Peyer's patch (tissue), 4 donors: Measurements from ENCODE around the gene DCAF11.

Source experiments
- POLR2A ChIP-seq, 2 donors: fragments of 450-650 bp; IDR thresholded peaks; one replicate each; pipeline ENCODE4 v1.5.1; 2017; ENCODE audit warnings: antibody characterized with exemption in 2 of 2, mild to moderate bottlenecking in 2 of 2, moderate library complexity in 2 of 2
- TF ChIP-seq, protein P1 (sequence below), 6 experiments: fragments of 450-650 bp in 4 of 6; fragments of 200-600 bp in 2 of 6; sonication (generic) in 1 of 6; IDR thresholded peaks; one replicate each; pipeline ENCODE4 v1.5.1; 2017 to 2019; ENCODE audit warnings: antibody characterized with exemption in 6 of 6, mild to moderate bottlenecking in 3 of 6, moderate library complexity in 1 of 6

DNA sequence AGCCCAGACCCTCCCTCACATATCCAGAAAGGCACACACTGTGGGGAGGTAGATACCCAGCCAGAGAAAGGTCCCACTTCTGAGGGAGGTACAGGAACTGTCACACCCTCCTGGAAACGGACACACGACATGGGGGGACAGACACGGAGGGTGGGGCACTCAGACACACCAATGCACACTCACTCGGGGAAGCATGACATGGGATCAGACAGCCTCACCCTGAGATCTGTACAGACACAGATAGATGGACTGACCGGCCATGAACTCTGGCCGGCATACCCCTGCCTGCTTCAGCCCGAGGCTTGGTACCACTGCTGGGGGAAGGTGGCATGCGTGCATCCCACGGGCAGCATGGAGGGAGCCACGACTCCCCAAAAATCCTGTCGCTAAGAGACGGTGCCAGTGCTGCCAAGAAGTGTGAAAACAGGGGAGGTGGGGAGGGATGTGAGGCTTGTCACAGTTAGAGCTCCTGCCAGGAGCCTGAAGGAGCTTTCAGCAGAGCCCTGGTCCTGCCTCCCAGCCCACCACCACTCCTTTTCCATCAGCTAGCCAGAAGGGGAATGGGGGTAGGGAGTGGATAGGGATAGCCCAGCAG, 42.6 kb upstream of the DCAF11 start:
- TF ChIP-seq, protein P1, sequence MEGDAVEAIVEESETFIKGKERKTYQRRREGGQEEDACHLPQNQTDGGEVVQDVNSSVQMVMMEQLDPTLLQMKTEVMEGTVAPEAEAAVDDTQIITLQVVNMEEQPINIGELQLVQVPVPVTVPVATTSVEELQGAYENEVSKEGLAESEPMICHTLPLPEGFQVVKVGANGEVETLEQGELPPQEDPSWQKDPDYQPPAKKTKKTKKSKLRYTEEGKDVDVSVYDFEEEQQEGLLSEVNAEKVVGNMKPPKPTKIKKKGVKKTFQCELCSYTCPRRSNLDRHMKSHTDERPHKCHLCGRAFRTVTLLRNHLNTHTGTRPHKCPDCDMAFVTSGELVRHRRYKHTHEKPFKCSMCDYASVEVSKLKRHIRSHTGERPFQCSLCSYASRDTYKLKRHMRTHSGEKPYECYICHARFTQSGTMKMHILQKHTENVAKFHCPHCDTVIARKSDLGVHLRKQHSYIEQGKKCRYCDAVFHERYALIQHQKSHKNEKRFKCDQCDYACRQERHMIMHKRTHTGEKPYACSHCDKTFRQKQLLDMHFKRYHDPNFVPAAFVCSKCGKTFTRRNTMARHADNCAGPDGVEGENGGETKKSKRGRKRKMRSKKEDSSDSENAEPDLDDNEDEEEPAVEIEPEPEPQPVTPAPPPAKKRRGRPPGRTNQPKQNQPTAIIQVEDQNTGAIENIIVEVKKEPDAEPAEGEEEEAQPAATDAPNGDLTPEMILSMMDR (IDR thresholded peaks at IDR 0.05): no peak
- peak in 1 of 2 donors; percentile 30 for TF ChIP-seq POLR2A (IDR thresholded peaks at IDR 0.05)
